Measurements from ENCODE around the gene PARVB.
A peak's percentile ranks its signal among the peaks of the same experiment; 100 is the strongest.

PARVB gene

DNA sequence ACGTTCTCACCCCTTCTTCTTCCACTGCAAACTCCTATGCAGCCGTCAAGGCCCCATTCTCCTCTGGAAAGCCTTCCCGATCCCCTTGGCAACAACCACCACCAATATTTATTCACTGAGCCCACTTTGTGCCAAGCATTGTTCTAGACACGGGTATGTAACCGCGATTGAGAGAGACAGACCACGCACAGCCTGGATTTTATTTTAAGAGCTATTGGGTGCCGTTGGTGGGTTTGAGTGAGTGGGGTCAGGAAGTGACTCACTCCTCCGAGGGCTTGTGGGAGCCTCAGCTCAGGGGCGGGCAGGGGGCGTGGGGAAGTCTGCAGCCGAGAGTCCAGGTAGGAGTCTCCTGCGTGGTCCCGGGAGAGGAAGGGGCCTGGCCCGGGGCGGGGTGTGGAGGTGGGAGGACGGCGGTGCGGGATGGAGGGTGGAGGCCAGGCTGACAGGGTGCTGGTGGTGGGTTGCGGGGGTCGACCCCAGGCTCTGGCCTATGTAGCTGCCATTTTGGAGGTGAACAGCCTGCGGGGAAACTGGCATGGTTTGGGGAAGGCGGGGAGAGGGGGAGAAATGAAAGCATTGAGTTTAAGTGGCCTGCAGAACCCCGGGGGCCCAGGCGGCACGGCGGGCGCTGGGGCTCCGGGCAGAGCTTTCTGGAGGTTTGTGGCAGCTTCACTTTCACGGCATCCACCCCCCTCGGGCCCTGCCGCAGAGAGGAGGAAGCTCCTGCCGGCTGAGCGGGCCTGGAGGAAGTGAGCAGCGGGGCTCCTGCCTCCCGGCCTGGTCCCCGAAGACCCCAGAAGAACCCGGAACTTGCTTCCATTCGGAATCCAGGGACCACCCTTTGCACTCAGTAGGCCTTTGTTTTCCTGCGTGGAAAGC lies 157.2 kb downstream of the PARVB start:
- intact Hi-C loops (cut with DNase I), result no loop called here

DNA sequence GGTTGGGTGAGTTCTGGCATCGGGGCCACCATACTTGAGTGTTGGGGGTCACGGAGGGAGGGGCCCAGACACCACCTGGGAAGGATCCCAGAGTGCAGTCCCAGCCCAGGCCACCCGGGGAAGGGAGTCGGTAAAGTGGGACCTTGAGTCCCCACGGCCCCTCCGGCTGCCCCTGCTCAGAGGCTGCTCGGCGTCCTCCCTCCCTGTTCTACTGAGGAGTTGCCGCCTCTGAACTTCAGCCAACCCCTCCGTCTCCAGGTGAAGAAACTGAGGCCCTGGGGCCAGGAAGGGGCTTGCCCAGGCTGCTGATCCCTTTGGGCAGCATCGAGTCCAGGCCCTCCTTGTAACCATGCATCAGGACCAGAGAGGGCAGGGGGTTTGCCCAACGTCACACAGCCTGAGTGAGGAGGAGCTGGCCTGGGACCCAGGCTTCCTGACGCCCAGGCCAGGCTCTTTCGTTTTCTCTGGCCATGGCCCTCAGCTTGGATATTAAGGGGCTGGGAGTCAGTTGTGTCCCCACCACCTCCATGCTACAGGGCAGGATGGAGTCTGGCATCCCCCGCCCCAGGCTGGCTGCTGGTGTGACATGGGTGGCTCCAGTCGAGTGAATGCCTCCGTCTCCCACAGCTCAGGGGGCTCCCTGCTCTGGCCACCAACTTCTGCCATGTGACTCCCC lies 157.9 kb downstream of the PARVB start:
- DNase-seq, result no peak

More for the DNA sequence above, 157.2 kb downstream of the PARVB start:
- peak in 13 of 42 donors; percentile 19 to 57 (median 30) for DNase-seq

DNA sequence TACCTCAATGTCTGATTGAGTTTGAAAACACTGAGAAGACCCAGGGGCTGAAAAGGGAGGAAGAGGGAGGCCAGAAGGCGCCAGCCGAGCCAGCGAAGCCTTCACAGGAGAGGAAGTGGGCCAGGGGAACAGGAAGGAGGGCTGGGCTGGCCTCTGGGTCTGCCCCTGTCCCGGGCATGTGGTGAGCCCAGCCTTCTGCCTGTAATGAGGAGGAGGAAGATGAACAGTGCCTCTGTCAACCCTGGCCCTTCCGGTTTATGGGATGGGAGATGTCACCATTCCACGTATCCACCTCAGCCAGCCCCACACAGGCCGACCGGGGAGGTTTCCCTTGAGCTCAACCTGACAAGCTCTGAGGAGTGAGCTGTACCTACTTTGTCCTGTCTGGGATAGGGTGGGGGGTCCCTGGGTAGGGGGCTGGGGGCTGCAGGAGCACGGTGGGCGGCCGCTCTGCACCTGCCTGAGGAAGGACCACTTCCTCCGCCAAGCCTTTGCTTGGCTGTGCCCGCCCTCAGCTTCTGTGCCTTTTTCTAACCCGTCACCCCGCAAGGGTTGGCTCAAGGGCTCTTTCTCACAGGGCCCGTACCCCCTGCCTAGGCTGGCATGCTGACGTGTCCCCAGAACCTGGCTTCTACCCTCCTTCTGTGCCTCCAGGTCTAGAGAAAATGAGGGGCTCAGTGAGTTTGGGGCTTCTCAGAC lies 158.6 kb downstream of the PARVB start:
- intact Hi-C loops (cut with DNase I), result no loop called here
- DNase-seq, result peak in 38 of 42 donors; percentile 14 to 72 (median 44)

More for the DNA sequence above, 157.9 kb downstream of the PARVB start:
- intact Hi-C loops (cut with DNase I), result no loop called here

DNA sequence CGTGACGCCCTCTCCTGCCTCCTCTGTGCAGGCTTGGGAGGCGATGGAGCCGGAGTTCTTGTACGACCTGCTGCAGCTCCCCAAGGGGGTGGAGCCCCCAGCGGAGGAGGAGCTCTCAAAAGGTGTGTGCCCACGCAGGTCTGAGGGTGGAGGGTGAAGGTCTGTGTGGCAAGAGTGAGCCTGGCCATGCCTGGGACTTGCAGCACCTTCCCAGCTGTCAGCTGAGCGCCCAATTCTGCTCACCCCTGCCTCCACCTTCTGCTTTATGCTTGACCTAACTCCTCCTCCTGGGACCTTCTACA lies 159.1 kb downstream of the PARVB start:
- intact Hi-C loops (cut with DNase I), result no loop called here
- DNase-seq, result no peak

DNA sequence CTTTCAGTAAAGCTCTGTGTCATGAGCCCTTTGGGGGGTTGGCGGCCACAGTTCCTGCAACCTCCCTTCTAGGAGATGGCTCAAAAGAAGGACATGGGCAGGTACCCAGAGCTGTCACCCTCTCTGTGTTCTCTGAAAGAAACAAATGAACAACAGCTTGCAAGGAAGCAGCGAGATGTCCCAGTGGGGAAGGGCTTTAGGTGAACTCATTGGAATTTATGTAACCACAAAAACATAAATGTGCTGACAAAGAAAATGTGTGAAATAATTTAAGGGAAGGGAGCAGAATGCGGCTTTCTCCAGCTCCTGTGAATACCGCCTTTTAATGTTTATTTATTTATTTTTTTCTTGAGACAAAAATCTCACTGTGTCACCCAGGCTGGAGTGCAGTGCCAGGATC lies 159.9 kb downstream of the PARVB start:
- DNase-seq, result no peak
- intact Hi-C loops (cut with DNase I), result no loop called here

DNA sequence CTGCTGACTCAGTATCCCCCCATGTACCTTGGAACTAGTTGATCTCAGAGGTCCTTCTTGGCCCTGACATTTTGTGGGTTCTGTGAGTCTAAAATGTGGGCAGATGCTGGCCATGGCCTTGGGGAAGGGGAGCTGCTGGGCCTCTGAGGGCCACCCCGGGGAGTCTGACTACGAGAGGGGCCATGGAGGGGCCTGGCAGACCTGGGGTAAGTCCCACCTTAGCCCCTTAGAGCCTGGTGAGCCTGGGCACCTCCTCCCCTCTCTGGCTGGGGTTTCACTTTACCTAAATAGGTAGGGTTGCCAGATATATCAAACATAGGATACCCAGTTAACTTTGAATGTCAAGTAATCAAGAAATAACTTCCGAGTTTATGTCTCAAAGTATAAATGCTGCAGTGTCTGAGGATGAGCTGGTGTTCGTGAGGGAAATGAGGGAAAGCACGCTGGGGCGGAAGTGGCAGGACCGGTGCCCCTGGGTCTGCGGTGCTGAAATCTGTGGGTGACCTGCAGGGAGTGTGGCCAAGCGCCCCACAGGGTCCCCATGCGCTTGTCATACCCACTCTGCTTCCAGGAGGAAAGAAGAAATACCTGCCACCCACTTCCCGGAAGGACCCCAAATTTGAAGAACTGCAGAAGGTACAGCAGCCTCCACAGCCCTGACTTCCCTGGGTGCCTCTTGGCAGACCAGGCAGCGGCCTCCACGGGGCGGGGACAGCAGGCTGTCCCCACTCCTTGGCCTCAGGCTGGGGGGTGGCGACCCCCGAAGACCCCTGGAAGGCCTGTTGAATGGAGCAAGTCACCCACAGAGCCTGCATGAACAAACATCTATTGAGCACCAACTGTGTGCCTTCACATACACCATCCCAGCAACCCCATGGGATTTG lies 161.4 kb downstream of the PARVB start:
- intact Hi-C loops (cut with DNase I), result no loop called here
- DNase-seq, result no peak

DNA sequence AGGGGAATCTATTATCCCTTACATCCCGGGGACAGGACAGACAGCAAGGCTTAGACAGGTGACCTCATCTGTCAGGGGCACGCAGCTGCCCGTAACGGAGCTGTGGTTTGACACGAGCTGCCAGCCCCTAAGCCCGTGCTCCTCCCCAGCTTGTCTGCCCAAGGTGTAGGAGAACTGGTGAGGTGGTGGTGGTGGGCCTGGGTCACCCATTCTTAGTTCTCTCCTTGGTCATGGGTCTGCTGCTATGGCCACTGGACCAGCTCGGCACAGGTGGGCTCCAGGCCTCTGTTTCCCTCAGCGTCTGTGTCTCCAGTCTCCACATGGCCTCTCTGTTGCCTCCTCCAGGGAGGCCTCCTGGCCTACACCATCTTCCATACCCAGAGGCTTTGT lies 162.0 kb downstream of the PARVB start:
- intact Hi-C loops (cut with DNase I), result no loop called here
- no peak for DNase-seq

DNA sequence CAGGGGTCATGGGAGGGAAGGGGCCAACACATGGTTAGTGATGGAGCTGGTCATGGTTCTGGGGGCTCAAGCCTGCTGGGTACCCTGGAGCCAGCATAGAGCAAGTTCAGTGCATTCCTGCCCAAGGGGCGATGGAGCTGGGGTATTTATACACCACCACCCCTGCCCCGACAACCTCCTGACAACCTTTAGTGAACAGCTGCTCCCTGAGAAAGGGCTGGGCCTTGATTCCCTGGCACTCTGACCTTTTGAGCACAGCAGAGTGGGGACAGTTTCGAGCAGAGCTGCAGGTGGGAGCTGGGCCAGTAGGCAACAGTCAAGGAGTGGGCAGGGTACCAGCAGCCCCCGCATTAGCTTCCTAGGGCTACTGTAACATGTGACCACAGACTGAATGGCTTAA lies 162.6 kb downstream of the PARVB start:
- intact Hi-C loops (cut with DNase I), result no loop called here
- peak in 1 of 42 donors; percentile 13 for DNase-seq

DNA sequence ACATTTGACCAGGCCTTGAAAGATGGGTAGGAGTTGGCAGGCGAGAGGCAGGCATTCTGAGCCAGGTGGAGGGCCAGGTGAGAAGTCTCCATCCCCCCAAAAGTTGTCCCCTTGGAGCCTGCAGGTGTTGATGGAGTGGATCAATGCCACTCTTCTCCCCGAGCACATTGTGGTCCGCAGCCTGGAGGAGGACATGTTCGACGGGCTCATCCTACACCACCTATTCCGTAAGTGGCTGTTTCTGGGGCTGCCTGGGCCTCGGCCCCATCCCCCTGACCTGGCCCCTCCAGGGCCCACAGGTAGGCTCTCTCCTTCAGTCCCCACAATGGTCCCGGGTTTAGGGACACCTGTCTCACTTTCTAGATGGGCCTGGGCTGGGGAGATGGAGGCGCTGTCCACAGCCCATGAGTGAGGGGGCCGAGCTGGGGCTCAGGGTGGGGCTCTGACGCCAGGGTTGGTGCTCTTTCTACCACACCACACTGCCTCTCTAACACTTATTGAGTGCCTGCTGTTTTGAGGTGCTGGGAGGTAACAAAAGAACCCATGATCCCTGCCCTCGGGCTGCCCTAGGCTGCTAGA lies 163.6 kb downstream of the PARVB start:
- DNase-seq, result no peak
- intact Hi-C loops (cut with DNase I), result no loop called here

DNA sequence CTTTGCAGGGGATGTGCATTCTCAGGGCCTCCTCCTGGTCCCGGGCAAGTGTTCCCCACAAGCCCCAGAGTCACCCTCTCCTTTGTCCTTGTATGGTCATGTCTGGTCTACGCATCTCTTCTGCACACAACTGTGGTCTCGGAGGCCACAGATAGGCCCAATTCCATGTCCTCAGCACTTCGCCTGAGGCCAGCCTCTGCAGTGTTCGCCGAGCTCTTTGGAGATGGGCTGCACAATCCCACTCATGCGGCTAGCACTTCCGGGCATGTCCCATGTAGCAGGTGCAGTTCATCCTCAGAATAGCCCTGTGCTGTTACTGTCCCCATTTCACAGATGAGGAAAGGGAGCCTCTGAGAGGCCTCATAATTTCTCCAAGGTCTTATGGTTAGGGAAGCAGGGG lies 164.2 kb downstream of the PARVB start:
- intact Hi-C loops (cut with DNase I), result no loop called here
- peak in 1 of 42 donors; percentile 2 for DNase-seq

DNA sequence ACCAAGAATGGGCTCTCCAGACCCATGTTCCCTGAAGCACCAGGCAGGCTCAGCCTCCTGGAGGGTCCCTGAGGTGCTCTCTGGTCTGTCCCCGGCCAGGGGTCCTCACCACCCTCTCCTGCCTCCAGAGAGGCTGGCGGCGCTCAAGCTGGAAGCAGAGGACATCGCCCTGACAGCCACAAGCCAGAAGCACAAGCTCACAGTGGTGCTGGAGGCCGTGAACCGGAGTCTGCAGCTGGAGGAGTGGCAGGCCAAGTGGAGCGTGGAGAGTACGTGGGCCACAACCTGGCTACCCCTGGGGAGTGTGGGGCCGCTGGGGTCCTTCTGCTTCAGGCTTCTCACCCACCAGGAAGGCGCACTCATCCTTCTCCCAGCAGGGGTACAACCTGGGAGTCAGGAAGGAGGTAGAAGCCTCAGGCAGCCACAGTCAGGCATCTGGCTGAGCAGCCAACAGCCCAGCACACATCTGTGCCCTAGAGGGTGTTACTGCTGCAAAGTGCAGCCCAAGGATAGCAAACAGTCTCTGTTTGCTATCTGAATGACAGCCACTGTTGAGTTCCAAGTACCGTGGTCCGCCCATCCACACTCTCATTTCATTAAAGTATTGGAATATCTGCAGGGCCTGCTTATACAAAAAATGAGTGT lies 165.0 kb downstream of the PARVB start:
- peak in 3 of 42 donors; percentile 7 to 14 (median 12) for DNase-seq

DNA sequence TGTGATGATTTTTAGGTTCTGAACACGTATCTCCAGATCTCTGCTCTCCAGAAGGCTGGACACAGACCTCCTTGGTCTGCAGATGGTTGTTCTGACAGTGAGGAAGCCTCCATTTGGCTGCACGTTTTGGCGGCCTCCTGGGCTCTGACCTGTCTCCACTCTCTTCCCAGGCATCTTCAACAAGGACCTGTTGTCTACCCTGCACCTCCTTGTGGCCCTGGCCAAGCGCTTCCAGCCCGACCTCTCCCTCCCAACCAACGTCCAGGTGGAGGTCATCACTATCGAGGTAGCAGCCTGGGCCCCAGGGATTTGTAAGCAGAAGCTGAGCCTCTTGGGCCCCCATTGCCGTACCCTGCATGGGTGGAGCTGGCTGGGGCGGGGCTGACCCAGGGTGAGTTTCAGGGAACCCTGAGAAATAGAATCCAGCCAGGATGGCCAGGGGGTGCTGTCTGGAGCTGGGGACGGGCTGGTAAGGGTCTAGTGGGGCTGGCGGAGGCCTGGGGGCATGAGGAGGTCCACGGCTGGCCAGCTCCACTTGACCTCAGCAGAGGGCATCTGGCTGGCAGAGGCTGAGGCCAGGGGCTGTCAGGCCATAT lies 166.4 kb downstream of the PARVB start:
- DNase-seq, result peak in 3 of 42 donors; percentile 10 to 26 (median 12)
- intact Hi-C loops (cut with DNase I), result no loop called here

More for the DNA sequence above, 165.0 kb downstream of the PARVB start:
- intact Hi-C loops (cut with DNase I), result no loop called here

DNA sequence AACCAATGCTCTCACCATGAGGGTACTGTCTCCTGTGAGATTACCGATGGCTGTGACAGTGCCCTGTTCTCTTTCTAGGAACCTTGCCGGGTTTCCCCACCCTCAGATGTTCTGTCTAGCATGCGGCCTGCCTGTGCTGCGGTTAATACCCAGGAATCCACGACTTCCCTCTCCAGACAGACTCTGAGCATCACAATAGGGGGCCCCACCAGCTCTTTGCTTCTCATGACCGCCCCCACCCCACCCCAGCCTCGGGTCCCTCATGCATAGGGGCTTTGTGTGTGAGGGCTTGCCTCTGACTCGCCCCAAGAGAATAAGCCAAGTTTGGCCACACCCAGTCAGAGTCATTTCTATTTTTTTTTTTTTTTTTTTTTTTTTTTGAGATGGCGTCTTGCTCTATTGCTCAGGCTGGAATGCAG lies 166.9 kb downstream of the PARVB start:
- peak in 2 of 42 donors; percentile 4 to 10 for DNase-seq
- intact Hi-C loops (cut with DNase I), result no loop called here

DNA sequence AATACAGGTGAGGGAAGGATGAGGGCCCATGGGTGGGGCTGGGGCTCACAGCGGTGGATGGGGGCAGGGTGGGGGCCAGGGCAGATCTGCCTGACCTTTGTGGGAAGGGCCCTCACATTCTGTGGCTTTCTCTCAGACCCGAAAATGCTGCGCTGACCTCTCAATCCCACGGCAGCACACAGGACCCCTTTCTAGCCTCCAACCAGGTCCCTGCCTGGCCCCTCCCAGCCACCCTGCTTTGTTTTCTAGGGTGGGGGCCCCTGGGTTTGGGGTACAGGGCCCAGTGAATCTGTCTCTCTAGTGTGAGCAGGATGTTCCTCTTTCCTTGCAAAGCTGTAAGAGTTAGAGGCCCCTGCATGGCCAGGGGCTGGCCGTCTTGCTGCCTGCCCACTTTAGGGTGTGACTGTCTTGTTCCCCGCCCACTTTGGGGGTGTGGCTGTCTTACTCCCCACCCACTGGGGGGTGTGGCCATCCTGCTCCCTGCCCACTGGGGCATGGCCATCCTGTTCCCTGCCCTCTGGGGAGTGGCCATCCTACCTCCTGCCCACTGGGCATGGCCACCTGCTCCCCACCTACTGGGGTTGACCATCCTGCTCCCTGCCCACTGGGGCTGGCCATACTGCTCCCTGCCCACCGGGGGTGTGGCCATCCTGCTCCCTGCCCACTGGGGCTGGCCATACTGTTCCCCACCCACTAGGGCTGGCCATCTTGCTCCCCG lies 168.2 kb downstream of the PARVB start:
- DNase-seq, result peak in 4 of 42 donors; percentile 1 to 23 (median 10)
- intact Hi-C loops (cut with DNase I), result no loop called here

DNA sequence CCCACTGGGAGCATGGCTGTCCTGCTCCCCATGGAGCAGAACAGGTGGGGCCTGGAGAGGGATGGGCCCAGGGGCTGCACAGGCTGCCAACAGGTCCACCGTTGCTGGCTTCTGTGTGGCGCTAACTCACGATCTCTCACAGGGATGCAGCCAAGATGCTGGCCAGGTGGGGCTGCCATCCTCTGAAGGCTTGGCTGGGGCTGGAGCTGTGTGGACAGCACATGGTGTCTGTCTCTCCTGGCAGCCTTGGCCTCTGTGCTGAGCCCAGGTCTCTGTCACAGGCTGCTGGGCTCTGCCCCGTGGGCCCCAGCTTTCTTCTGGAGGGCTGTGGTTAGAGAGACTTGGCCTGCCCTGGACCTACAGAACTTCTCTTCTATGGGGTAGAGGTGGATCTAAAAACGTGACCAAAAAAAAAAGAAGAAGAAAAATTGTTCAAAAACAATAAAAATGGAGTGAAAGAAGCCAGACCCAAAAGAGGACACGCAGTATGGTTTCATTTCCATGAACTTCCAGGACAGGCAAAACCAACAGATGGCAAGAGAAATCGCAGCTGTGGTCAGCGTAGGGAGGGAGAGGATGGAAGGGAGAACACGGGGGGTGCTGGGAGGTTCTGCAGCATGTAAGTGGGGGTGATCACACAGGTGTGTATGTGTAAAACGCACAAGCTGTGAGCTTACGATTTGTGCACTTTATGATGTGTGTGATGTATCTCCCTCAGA lies 168.9 kb downstream of the PARVB start:
- DNase-seq, result peak in 2 of 42 donors; percentile 6 to 9
- intact Hi-C loops (cut with DNase I), result no loop called here

DNA sequence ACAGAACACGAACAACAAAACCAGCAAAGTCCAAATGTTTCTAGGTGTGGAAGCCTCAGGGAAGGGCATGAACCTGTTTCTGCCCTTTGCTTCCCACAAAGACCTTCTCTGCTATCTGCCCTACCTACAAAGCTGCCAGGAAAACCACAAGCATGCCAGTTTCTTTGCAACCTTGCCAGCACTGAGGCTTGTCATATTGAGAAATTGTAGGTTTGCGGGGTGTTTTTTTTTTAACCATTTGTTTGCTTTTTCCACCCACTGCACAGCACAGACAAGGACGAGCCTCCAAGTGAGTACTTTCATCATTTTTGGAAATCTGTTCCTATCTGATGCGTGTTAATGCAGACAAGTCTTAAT lies 169.4 kb downstream of the PARVB start:
- intact Hi-C loops (cut with DNase I), result no loop called here
- DNase-seq, result no peak

DNA sequence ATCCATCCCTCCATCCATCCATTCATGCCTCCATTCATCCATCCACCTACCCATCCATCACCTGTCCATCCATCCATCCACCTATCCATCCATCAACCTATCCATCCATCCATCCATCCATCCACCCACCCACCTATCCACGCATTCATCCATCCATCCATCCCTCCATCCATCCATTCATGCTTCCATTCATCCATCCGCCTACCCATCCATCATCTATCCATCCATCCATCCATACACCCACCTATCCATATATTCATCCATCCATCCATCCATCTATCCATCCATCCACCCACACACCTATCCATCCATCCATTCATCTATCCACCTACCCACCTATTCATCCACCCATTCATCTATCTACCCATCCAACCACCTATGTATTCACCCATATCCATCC lies 170.5 kb downstream of the PARVB start:
- no peak for DNase-seq
- intact Hi-C loops (cut with DNase I), result no loop called here

All from head of caudate nucleus (tissue), 42 donors.